Right lobe of liver (tissue), 4 donors: ENCODE measurements around the gene CHMP3.

Experiments
- CTCF ChIP-seq, 4 donors: fragments of 200-600 bp in 3 of 4; fragments of 450-650 bp in 1 of 4; IDR thresholded peaks; one replicate each; pipeline versions ENCODE4 v1.5.1 to v1.8.0; 2016 to 2022; ENCODE audit warnings: antibody characterized with exemption in 4 of 4, mild to moderate bottlenecking in 2 of 4
- POLR2A ChIP-seq: fragments of 450-650 bp; IDR thresholded peaks from one replicate; pipeline ENCODE4 v1.6.1; 2017; ENCODE audit warnings: antibody characterized with exemption, mild to moderate bottlenecking
- donor health status: DM: no; HTN: no; CAD: no.
- donor health status: DM: no; HTN: no; CAD: no.
- donor health status: DM: no; HTN: yes; CAD: no.

- TF ChIP-seq CTCF (IDR thresholded peaks at IDR 0.05) (no peak), POLR2A (no peak)
Measured at GRCh38 chr2:86608832-86609410, 45.7 kb upstream of the CHMP3 start.
